Peyer's patch (tissue), 4 donors: Measurements from ENCODE around the gene CDH10. TPM values are rescaled to one million over a fixed set of nuclear protein-coding genes. Genes with fewer than 3 reads are reported as not detected.

Experiments used
- DNase-seq, 3 donors: peaks; one replicate each; pipeline ENCODE4 v3.0.0-alpha.2; 2017 to 2019
- H3K27ac ChIP-seq, 4 donors: fragments of 200-600 bp; sonication (generic); one replicate each; pipeline ENCODE4 v1.5.1; 2016 to 2019
- H3K27me3 ChIP-seq, 2 donors: fragments of 200-600 bp; sonication (generic); one replicate each; pipeline ENCODE4 v1.5.1; 2019
- H3K36me3 ChIP-seq, 3 donors: fragments of 200-600 bp; sonication (generic); one replicate each; pipeline ENCODE4 v1.5.1; 2016 to 2019
- H3K4me1 ChIP-seq, 4 donors: fragments of 200-600 bp; sonication (generic); one replicate each; pipeline ENCODE4 v1.5.1; 2016 to 2019
- H3K4me3 ChIP-seq, 4 donors: fragments of 200-600 bp; sonication (generic); 1 replicate in 3 of 4; 2 replicates in 1 of 4; pipeline ENCODE4 v1.5.1; 2016 to 2019; ENCODE audit warnings: mild to moderate bottlenecking in 1 of 4
- H3K9me3 ChIP-seq, 4 donors: fragments of 200-600 bp; sonication (generic); one replicate each; pipeline ENCODE4 v1.5.1; 2016 to 2019; ENCODE audit warnings: mild to moderate bottlenecking in 1 of 4
- CTCF ChIP-seq, 6 experiments: fragments of 450-650 bp in 4 of 6; fragments of 200-600 bp in 2 of 6; sonication (generic) in 1 of 6; IDR thresholded peaks; one replicate each; pipeline ENCODE4 v1.5.1; 2017 to 2019; ENCODE audit warnings: antibody characterized with exemption in 6 of 6, mild to moderate bottlenecking in 3 of 6, moderate library complexity in 1 of 6
- POLR2A ChIP-seq, 2 donors: fragments of 450-650 bp; IDR thresholded peaks; one replicate each; pipeline ENCODE4 v1.5.1; 2017; ENCODE audit warnings: antibody characterized with exemption in 2 of 2, mild to moderate bottlenecking in 2 of 2, moderate library complexity in 2 of 2
- total RNA-seq, 4 donors: library from RNA; depleted of rRNA; stranded (reverse); fragments of >200 nt; gene quantifications; one replicate each; pipeline ENCODE4 v1.1.0, GENCODE V29; 2016

Gene CDH10
- total RNA-seq, 4 donors from 2014 or later: not detected

- DNase-seq: no peak
Observed at GRCh38 chr5:24633715-24634325, 11.0 kb downstream of the CDH10 start.

GRCh38 chr5:24632353-24632752 lies 12.4 kb downstream of the CDH10 start:
- Histone ChIP-seq H3K9me3 (no peaks in the 10 kb centered on the region), H3K27ac (no peak overlapping the region), H3K36me3 (no peaks in the 10 kb centered on the region), H3K4me3 (no peak overlapping the region), H3K4me1 (no peaks in the 10 kb centered on the region), H3K27me3 (no peaks in the 10 kb centered on the region)
- no peak for TF ChIP-seq POLR2A (IDR thresholded peaks at IDR 0.05)
- TF ChIP-seq CTCF (IDR thresholded peaks at IDR 0.05): no peak
- DNase-seq: no peak

More at GRCh38 chr5:24633715-24634325, 11.0 kb downstream of the CDH10 start:
- H3K27ac ChIP-seq: no peak overlapping the region
- H3K36me3 ChIP-seq: no peaks in the 10 kb centered on the region
- no peaks in the 10 kb centered on the region for H3K9me3 ChIP-seq
- no peaks in the 10 kb centered on the region for H3K4me1 ChIP-seq
- H3K27me3 ChIP-seq: no peaks in the 10 kb centered on the region
- peak; percentile 9 to 60 (median 44) for TF ChIP-seq CTCF (IDR thresholded peaks at IDR 0.05)
- no peak for TF ChIP-seq POLR2A (IDR thresholded peaks at IDR 0.05)
- no peak overlapping the region for H3K4me3 ChIP-seq

GRCh38 chr5:24630918-24631317 lies 13.9 kb downstream of the CDH10 start:
- Histone ChIP-seq H3K27me3 (no peaks in the 10 kb centered on the region), H3K36me3 (no peaks in the 10 kb centered on the region), H3K4me1 (no peaks in the 10 kb centered on the region), H3K27ac (no peak overlapping the region), H3K9me3 (no peaks in the 10 kb centered on the region), H3K4me3 (no peak overlapping the region)
- TF ChIP-seq CTCF (IDR thresholded peaks at IDR 0.05) (no peak), POLR2A (IDR thresholded peaks at IDR 0.05) (no peak)
- DNase-seq: no peak

- Histone ChIP-seq H3K4me3 (no peak overlapping the region), H3K9me3 (no peaks in the 10 kb centered on the region), H3K27ac (no peak overlapping the region), H3K36me3 (no peaks in the 10 kb centered on the region), H3K4me1 (no peaks in the 10 kb centered on the region), H3K27me3 (no peaks in the 10 kb centered on the region)
- TF ChIP-seq POLR2A (IDR thresholded peaks at IDR 0.05) (no peak), CTCF (IDR thresholded peaks at IDR 0.05) (no peak)
- DNase-seq: no peak
Observed at GRCh38 chr5:24629798-24630197, 15.0 kb downstream of the CDH10 start.

GRCh38 chr5:24624872-24625271 lies 19.9 kb downstream of the CDH10 start:
- Histone ChIP-seq H3K36me3 (no peaks in the 10 kb centered on the region), H3K4me3 (no peak overlapping the region), H3K27ac (no peak overlapping the region), H3K27me3 (no peaks in the 10 kb centered on the region), H3K4me1 (no peaks in the 10 kb centered on the region), H3K9me3 (no peaks in the 10 kb centered on the region)
- no peak for DNase-seq
- TF ChIP-seq CTCF (IDR thresholded peaks at IDR 0.05) (no peak), POLR2A (IDR thresholded peaks at IDR 0.05) (no peak)

GRCh38 chr5:24623624-24624023 lies 21.2 kb downstream of the CDH10 start:
- no peak for TF ChIP-seq CTCF (IDR thresholded peaks at IDR 0.05)
- no peak for TF ChIP-seq POLR2A (IDR thresholded peaks at IDR 0.05)
- H3K9me3 ChIP-seq: no peaks in the 10 kb centered on the region

More at GRCh38 chr5:24623624-24624023, 21.2 kb downstream of the CDH10 start:
- Histone ChIP-seq H3K27me3 (no peaks in the 10 kb centered on the region), H3K27ac (no peak overlapping the region), H3K4me1 (no peaks in the 10 kb centered on the region), H3K36me3 (no peaks in the 10 kb centered on the region), H3K4me3 (no peak overlapping the region)
- no peak for DNase-seq
